ENCODE results near the gene DNMT1.

DNMT1 gene

DNA sequence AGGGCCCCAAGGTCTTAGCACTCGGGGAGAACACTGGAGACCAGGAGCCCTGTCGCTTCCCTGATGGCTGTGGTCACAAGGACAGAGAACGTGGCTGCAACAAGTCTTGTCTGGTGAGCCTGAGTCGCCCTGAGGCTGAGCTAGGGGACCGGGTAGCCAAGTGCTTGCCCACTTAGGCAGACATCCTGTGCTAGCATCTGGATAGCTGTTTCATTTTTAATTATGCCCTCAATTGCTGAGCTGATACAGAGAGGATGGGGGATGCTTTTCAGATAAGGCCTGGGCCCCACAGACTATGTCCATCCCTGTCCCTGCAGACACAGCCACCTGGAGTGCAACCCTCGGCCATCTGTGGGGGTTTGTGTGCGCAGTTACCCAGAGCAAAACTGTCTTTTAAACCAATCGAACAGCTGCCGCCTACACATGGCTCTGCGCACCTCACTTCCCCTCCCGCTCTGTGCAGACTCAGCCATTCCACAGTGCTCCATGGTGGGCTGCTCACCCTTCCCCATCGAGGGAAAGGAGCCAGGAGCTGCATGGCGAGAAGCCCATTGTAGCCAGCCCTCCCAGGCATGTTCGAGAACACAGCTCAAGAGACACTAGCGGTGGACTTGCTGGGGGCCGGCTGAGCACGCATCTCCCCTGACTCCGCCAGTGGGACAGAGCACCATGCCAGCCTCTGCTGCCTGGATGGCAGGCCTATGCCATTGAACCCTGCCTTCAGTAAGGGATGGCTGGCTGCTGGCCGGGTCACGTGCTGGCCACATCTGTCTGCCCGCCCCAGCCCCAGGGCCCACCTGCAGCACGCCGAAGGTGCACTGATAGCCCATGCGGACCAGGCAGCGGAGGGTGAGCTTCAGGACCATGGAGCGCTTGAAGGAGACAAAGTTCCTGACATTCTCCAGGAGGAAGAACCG lies 55.6 kb downstream of the DNMT1 start:
- DNase-seq, result no peak

GRCh38 chr19:10137751-10138682 lies 56.7 kb downstream of the DNMT1 start:
- DNase-seq, result no peak

GRCh38 chr19:10136936-10137335 lies 57.8 kb downstream of the DNMT1 start:
- DNase-seq, result no peak

GRCh38 chr19:10135551-10136334 lies 59.0 kb downstream of the DNMT1 start:
- no peak for DNase-seq

DNA sequence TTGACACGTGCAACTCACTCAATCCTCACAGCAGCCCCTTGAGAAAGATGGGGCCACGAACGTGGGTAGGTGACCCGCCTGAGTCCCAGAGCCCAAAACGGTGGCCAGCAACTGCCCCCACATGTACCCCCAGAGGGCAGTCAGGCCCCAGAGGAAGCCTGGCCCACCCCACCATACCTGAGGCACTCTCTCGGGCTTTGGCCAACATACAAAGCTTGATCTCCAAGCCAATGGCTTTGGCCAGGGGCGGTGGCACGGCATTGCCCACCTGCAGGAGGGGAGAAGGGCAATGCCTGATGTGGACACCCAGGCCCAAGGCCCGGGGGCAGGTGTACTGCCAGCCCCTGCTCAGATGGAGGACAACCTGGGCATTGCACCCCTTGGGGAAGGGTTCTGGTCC lies 60.7 kb downstream of the DNMT1 start:
- DNase-seq, result no peak

DNA sequence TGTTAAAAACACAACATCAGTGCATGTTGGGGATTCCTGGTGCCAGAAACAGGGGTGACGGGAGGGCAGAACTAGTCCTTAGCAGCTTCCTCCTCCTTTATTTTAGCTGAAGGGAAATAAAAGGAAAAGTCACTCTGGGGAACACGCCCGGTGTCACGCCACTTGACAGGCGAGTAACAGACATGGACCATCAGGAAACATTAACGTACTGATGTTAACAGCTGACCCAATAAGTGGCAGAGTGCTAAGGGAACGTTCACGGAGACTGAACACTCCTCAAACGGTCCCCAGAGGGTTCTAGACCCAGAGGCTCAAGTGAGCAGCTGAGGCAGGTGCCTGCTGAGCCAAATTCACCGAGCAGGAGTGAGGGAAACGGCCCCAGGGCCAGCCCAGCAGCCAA lies 61.2 kb downstream of the DNMT1 start:
- no peak for DNase-seq

DNA sequence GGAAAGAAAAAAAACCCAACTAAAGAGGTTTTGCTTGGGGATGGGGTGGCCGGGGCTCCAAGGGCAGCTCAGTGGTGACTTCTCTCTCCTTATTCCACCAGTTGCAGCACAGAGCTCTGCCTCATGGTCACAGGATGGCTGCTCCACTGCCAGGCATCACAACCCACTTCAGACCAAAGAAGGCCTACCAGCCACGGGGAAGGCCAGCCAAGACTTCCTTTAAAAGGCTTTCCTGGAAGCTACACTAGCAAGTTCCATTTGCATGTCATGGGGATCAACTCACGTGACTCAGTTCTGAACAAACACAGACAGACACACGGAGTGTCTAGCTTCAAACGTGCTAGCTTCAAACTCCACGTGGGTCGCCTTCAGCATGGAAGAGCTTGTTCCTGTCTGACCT lies 61.8 kb downstream of the DNMT1 start:
- no peak for DNase-seq

GRCh38 chr19:10126213-10126639 lies 68.5 kb downstream of the DNMT1 start:
- DNase-seq, result no peak

DNA sequence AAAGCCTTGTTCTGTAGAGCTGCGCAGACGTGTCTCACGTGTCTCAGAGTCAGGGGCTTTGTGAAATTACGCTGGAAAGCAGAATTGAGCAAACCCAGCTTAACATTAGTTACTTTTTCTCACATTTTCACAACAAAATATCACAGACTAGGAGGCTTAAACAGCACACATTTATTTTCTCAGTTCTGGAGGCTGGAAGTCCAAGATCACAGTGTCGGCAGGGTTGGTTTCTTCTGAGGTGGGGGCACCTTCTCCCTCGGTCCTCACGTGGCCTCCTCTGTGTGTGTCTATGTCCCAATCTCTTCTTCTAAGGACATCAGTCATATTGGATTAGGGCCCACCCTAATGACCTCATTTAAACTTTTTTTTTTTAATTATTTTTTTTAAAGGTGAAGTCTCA lies 70.3 kb downstream of the DNMT1 start:
- no peak for DNase-seq

GRCh38 chr19:10122045-10122444 lies 72.7 kb downstream of the DNMT1 start:
- no peak for DNase-seq

GRCh38 chr19:10120538-10121189 lies 74.1 kb downstream of the DNMT1 start:
- no peak for DNase-seq

- no peak for DNase-seq
These were observed 75.8 kb downstream of the DNMT1 start for GRCh38 chr19:10118960-10119359.

- DNase-seq, result no peak
These were observed 77.7 kb downstream of the DNMT1 start for GRCh38 chr19:10116866-10117616.

DNA sequence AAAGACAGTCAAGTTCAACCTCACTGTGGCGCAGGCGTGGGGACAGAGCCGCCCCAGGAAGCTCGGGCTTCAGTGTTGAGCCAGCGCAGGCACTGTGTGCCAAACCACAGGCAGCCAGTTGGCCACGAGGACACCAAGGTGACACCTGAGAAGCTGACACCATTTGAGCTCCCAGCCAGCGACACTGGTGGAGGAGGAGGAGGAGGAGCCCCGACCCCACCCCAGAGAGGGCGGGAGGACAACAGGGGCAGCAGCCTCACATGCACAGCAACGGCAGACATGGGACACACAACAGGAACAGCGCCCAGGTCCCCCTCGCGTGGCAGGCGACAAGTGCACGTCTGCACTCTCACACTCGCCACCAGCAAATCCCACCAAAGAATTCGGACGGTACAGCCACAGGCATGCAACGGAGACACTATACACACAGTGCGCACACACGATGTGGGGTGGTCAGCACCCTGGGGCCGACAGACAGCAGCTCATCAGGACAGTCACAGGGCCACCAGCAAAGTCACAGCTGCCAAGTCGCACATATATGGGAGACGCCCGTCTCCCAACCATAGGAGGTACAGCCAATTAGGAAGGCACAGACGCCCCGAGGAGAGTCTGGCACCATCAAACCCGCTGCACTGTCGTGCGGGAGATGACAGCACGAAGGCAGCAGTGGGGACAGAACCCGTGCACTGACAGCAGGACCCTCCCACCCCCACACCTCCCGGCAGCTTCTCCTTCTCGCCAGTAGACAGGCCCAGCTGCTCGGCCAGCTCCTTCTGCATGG lies 78.5 kb downstream of the DNMT1 start:
- no peak for DNase-seq

GRCh38 chr19:10115392-10116084 lies 79.2 kb downstream of the DNMT1 start:
- DNase-seq, result no peak

DNA sequence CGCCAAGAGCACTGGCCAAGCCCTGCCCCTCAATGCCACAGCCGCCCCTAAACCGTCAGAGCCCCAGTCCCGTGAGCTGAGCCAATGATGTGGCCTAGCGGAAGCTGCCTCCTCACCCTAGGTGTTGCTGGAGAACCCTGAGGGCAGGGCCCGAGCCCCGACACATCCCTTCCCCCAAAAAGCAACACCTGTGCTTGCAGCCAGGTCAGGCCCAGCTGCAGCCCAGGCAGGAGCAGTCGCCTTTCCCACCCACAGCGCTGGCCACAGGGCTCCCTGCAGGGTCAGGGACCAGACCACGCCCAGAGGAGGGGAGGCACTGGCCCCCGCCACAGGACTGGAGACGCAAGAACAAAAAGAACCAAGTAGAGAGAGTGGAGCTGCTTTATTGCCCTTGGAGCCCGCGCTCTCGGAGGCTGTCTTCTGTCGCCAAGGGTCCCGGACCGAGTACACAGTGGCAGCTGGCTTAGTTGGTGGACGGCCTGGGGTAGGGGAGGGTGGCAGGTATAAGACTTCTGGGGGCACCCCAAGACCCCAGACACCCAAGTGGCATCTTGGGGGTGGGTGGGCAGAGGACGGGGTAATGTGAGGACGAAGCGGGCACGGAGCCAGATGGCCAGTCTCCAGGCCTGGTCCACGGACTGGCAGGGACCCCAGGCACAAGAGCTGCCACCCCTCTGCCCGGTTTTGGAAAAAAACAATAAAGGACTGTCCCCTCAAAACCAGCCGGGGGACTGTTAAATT lies 79.9 kb downstream of the DNMT1 start:
- DNase-seq, result no peak

GRCh38 chr19:10113964-10114650 lies 80.6 kb downstream of the DNMT1 start:
- DNase-seq, result no peak

DNA sequence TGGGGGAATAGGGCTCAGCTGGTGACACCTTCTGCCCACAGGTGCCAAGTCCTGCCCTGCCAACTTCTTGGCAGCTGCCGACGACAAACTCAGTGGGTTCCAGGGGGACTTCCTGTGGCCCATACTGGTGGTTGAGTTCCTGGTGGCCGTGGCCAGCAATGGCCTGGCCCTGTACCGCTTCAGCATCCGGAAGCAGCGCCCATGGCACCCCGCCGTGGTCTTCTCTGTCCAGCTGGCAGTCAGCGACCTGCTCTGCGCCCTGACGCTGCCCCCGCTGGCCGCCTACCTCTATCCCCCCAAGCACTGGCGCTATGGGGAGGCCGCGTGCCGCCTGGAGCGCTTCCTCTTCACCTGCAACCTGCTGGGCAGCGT lies 81.2 kb downstream of the DNMT1 start:
- DNase-seq, result no peak
